MCF 10A (cell line): ENCODE data around the gene GPR61. TPM values are rescaled to one million over a fixed set of nuclear protein-coding genes. Genes with fewer than 3 reads are reported as not detected.

ENCODE experiments used
- BruUV-seq: library from RNA; stranded (reverse); fragments of 400-500 nt; replicated peaks from 2 replicates; lab custom pipeline; 2021; lab: Mats Ljungman, UMichigan
- CTCF ChIA-PET: fragments of 300-600 bp; sonication (Branson Sonifier 250); formaldehyde crosslinking; extraction: SDS; loops from one replicate; lab custom pipeline; 2021; ENCODE audit warnings: antibody characterized with exemption, inconsistent platforms; lab: Yijun Ruan, JAX
- POLR2A ChIA-PET: fragments of 300-600, 350-650 bp; sonication (Branson Sonifier 250); formaldehyde crosslinking; extraction: SDS; loops from one replicate; lab custom pipeline; 2020; ENCODE audit warnings: antibody characterized with exemption, inconsistent platforms; lab: Yijun Ruan, JAX
- DNase-seq: peaks from one replicate; pipeline ENCODE4 v3.0.0-alpha.2; 2018; ENCODE audit not compliant: unreplicated experiment
- H3K27ac Mint-ChIP-seq: one replicate; pipeline ENCODE4 v1.8.0; 2022; ENCODE audit warnings: mild to moderate bottlenecking, low read depth, mixed read lengths; ENCODE audit not compliant: unreplicated experiment
- H3K27me3 Mint-ChIP-seq: one replicate; pipeline ENCODE4 v1.8.0; 2022; ENCODE audit warnings: mixed read lengths; ENCODE audit not compliant: insufficient read depth, unreplicated experiment
- H3K36me3 Mint-ChIP-seq: one replicate; pipeline ENCODE4 v1.8.0; 2022; ENCODE audit warnings: mild to moderate bottlenecking, moderate library complexity, mixed read lengths; ENCODE audit not compliant: insufficient read depth, unreplicated experiment
- H3K4me1 Mint-ChIP-seq: one replicate; pipeline ENCODE4 v1.8.0; 2022; ENCODE audit warnings: mixed read lengths; ENCODE audit not compliant: insufficient read depth, unreplicated experiment
- H3K4me3 Mint-ChIP-seq: one replicate; pipeline ENCODE4 v1.8.0; 2022; ENCODE audit warnings: mild to moderate bottlenecking, moderate library complexity, mixed read lengths; ENCODE audit not compliant: unreplicated experiment
- H3K9me3 Mint-ChIP-seq: one replicate; pipeline ENCODE4 v1.8.0; 2022; ENCODE audit warnings: mixed read lengths; ENCODE audit not compliant: unreplicated experiment
- CTCF ChIP-seq: fragments of 200-600 bp; IDR thresholded peaks from one replicate; pipeline ENCODE4 v1.8.0; 2022; ENCODE audit warnings: antibody characterized with exemption, mild to moderate bottlenecking; ENCODE audit not compliant: unreplicated experiment
- intact Hi-C: fragments of 100-400 bp; cut with micrococcal nuclease; formaldehyde crosslinking; loops from 2 replicates; pipeline ENCODE4 v1.14.1; 2022
- total RNA-seq: library from RNA; stranded (reverse); gene quantifications from 2 replicates; pipeline ENCODE4 v1.2.3, GENCODE V29; 2022

Gene GPR61
- total RNA-seq, 1 experiment from 2014 or later, result not detected

GRCh38 chr1:109513110-109513710, 26.5 kb upstream of the GPR61 start:
- BruUV-seq, result no TSS peak
- peaks cover 11% of the 10 kb centered on the region for H3K4me1 Mint-ChIP-seq
- H3K9me3 Mint-ChIP-seq, result no peaks in the 10 kb centered on the region
- DNase-seq, result no peak
- POLR2A ChIA-PET, result interaction anchor here (0.6 to 1.2 kb wide), 2 partner anchors 10 to 25 kb away, joined by 3 read pairs; no protein-coding TSS in a partner anchor
- no peak for TF ChIP-seq CTCF
- intact Hi-C loops, result no loop called here
- CTCF ChIA-PET, result interaction anchor here (1.0 to 40.0 kb wide), 5 partner anchors 8 to 24 kb away, joined by 5 to 1071 read pairs (median 5); partner anchors contain the start of genes CYB561D1 and GPR61
- no peaks in the 10 kb centered on the region for H3K36me3 Mint-ChIP-seq
- H3K27ac Mint-ChIP-seq, result no peak overlapping the region
- H3K4me3 Mint-ChIP-seq, result no peak overlapping the region
- peaks cover 33% of the 10 kb centered on the region for H3K27me3 Mint-ChIP-seq

- no TSS peak for BruUV-seq
- no peak for TF ChIP-seq CTCF
- intact Hi-C loops, result no loop called here
- no peak for DNase-seq
- ChIA-PET POLR2A (interaction anchor here (0.6 kb wide), 1 partner anchor 220 kb away, joined by 3 read pairs; no protein-coding TSS in a partner anchor), CTCF (interaction anchor here (1.4 to 40.0 kb wide), 4 partner anchors 19 to 24 kb away, joined by 3 to 1071 read pairs (median 26); partner anchors contain the start of genes CYB561D1 and GPR61)
- no peak overlapping the region for H3K4me3 Mint-ChIP-seq
- H3K4me1 Mint-ChIP-seq, result peaks cover 6% of the 10 kb centered on the region
- H3K27me3 Mint-ChIP-seq, result peaks cover 26% of the 10 kb centered on the region
- H3K36me3 Mint-ChIP-seq, result no peaks in the 10 kb centered on the region
- no peaks in the 10 kb centered on the region for H3K9me3 Mint-ChIP-seq
- H3K27ac Mint-ChIP-seq, result no peak overlapping the region
Measured at GRCh38 chr1:109514846-109515245, 24.8 kb upstream of the GPR61 start.

- CTCF ChIA-PET, result interaction anchor here (1.5 to 40.0 kb wide), 4 partner anchors 12 to 24 kb away, joined by 3 to 1071 read pairs (median 24); partner anchors contain the start of genes CYB561D1 and GPR61
- Mint-ChIP-seq H3K36me3 (no peaks in the 10 kb centered on the region), H3K27me3 (peaks cover 11% of the 10 kb centered on the region), H3K9me3 (no peaks in the 10 kb centered on the region), H3K4me3 (no peak overlapping the region), H3K4me1 (no peaks in the 10 kb centered on the region), H3K27ac (no peak overlapping the region)
- no peak for TF ChIP-seq CTCF
- DNase-seq, result no peak
- intact Hi-C loops, result no loop called here
- BruUV-seq, result no TSS peak
- POLR2A ChIA-PET, result interaction anchor here (1.2 kb wide), 1 partner anchor 24 kb away, joined by 4 read pairs; the partner anchor contains the start of gene CYB561D1
Measured at GRCh38 chr1:109516872-109517271, 22.8 kb upstream of the GPR61 start.

GRCh38 chr1:109517337-109517736, 22.3 kb upstream of the GPR61 start:
- Mint-ChIP-seq H3K27me3 (peaks cover 11% of the 10 kb centered on the region), H3K27ac (no peak overlapping the region), H3K9me3 (no peaks in the 10 kb centered on the region), H3K4me3 (no peak overlapping the region), H3K4me1 (no peaks in the 10 kb centered on the region), H3K36me3 (no peaks in the 10 kb centered on the region)
- CTCF ChIA-PET, result interaction anchor here (0.6 to 40.0 kb wide), 6 partner anchors 17 to 1705 kb away, joined by 3 to 1071 read pairs (median 4); partner anchors contain the start of genes CYB561D1 and GPR61
- no peak for DNase-seq
- TF ChIP-seq CTCF, result no peak
- no TSS peak for BruUV-seq
- intact Hi-C loops, result no loop called here
- POLR2A ChIA-PET, result no interaction called here
